ENCODE results near the gene ZCRB1.

The ZCRB1 gene

DNA sequence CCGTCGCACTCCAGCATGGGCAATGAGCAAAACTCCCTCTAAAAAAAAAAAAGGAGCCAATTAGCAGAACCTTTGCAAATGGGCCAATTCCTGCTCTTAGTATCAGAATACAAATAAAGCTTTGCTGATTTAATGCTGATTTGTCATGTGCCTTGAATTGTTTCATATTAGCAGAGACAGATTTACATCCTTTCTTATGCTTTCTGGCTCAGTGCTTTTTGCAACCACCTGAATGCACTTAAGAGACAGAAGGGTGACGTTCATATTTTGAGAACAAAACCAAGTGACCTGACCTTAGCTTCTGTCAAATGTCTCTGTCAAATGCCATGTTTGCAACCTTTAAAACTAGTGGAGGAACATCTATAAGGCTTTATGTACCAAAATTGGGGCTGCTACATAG is 44.0 kb downstream of the ZCRB1 start:
- H3K4me3 ChIP-seq (ENCODE audit: low read depth, low read length) = no peak overlapping the region

DNA sequence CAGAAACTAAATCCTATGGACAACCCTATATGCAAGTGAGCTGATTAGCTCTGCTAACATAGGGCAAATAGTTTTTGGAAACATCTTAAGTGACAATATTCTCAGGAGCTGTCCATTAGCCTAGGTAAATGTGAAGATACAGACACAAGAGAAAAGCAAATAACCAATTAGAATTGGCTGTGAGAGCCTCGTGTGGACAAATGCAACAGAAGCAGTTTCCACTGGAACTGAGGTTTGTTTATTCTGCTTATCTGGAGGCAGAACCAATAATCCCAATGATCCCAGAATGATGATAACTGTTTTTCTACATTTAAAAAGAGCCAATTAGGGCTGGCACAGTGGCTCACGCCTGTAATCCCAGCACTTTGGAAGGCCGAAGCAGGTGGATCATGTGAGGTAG is 44.6 kb downstream of the ZCRB1 start:
- H3K4me3 ChIP-seq (ENCODE audit: low read depth, low read length) = no peak overlapping the region

DNA sequence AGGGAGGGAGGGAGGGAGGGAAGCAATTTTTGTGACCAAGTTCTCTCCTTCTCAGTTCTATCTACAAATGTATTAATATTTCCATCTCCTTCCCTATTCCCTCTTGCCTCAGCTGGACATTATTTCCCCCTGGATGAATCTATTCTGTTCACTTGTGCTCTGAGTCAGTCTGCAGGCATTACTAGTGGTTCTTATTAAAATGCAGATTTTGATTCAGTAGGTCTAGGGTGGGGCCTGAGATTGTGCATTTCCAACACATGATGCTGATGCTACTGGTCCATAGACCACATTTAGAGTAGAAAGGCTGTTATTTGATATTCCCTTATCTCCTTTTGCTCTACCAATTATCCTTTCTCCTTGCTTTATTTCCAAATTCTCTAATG is 47.8 kb downstream of the ZCRB1 start:
- H3K4me3 ChIP-seq (ENCODE audit: low read depth, low read length) = no peak overlapping the region

DNA sequence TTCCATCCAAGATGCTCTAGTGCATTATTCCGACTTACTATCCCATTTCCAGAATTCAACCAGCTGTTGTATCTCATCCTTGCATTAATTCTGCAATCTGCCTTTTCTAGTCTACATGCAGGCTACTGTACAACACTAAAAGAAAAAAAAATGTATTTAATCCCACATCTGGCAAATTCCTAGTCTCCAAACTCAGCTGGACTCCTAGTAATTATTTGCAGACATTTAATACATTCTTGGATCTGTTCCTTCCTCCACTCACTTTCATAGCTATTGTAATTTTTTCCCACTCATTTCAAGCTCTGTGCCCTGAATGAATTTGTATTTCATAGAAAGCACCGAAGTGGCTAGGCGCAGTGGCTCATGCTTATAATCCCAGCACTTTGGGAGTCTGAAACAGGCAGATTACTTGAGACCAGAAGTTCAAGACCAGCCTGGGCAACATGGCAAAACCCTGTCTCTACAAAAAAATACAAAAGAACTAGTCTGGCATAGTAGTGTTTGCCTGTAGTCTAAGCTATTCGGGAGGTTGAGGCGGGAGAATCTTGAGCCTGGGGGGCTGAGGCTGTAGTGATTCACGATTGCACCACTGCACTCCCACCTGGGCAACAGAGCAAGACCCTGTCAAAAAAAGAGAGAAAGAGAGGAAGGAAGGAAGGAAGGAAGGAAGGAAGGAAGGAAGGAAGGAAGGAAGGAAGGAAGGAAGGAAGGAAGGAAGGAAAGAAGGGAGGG is 48.3 kb downstream of the ZCRB1 start:
- H3K4me3 ChIP-seq (ENCODE audit: low read depth, low read length) = no peak overlapping the region

DNA sequence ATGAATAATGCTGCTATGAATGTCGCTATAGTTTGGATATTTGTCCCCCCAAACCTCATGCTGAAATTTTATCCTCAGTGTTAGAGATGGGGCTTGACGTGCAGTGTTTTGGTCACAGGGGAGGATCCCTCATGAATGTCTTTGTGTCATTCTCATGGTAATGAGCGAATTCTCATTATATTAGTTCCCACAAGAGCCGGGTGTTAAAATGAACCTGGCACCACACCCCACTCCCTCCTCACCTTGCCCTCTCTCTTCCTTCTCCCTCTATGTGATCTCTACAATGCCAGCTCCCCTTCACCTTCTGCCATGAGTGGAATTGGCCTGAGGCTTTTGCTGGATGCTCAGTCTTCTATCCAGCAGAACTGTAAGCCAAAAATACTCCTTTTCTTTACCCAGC is 50.4 kb downstream of the ZCRB1 start:
- no peak overlapping the region for H3K4me3 ChIP-seq (ENCODE audit: low read depth, low read length)

DNA sequence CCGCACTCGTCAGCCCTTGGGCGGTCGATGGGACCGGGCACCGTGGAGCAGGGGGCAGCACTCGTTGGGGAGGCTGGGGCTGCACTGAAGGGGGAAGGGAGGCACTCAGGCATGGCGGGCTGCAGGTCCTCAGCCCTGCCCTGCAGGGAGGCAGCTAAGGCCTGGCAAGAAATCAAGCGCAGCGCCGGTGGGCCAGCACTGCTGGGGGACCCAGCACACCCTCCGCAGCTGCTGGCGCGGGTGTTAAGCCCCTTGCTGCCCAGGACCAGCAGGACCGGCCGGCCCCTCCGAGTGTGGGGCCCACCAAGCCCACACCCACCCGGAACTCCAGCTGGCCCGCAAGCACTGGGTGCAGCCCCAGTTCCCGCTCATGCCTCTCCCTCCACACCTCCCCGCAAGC is 52.2 kb downstream of the ZCRB1 start:
- no peak overlapping the region for H3K4me3 ChIP-seq (ENCODE audit: low read depth, low read length)

DNA sequence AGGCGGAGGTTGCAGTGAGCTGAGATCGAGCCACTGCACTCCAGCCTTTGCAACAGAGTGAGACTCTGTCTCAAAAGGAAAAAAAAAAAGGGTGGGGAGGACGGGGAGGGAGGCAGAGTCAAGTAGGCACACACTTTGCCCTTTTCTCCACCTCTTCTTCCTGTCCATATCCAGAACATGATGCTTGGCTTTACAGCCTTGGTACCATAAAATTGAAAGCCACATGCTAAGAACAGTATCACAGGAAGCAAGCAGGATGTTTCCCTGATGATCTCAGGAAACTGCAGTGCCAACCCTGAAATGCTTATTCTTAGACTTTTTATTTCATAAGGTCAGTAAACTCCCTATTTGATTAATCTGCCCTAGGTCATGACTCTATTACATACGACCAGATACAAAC is 55.3 kb downstream of the ZCRB1 start:
- no peak overlapping the region for H3K4me3 ChIP-seq (ENCODE audit: low read depth, low read length)

DNA sequence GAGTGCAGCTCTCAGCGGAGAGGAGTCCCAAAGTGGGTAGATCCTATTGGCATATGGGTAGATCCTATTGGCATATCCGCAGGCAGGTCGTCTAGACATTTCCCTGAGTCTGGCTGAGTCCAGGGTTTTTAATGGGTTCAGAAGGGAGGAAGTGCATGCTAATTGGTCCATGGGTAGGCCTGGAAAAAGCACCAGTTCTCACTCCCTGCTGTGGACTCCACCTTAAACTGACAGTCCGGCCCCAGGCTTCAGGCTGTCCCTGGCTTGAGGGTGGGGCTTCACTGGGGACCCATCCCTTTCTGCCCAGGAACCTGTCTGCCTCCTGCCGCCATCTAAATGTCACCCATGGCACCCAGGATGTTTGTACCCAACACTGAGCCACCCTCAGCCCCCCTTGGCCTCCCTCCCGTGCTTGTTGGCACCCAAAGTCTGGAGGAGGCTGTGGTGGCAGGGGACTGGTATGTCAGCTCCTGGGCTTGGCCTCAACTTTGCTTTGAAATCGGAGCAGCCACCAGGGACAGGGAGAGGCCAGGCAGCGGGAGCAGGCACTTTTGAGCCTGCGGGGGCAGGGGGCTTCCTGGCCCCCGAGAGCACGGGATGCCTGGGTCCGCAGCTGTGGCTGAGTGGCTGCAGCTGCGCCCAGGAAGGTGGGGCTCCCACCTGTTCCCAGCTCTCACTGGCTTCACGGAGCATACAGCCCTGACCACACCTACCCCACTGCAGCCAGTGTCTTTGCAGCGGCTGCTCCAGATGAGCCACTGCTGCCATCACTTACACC is 58.3 kb downstream of the ZCRB1 start:
- no peak overlapping the region for H3K4me3 ChIP-seq (ENCODE audit: low read depth, low read length)

DNA sequence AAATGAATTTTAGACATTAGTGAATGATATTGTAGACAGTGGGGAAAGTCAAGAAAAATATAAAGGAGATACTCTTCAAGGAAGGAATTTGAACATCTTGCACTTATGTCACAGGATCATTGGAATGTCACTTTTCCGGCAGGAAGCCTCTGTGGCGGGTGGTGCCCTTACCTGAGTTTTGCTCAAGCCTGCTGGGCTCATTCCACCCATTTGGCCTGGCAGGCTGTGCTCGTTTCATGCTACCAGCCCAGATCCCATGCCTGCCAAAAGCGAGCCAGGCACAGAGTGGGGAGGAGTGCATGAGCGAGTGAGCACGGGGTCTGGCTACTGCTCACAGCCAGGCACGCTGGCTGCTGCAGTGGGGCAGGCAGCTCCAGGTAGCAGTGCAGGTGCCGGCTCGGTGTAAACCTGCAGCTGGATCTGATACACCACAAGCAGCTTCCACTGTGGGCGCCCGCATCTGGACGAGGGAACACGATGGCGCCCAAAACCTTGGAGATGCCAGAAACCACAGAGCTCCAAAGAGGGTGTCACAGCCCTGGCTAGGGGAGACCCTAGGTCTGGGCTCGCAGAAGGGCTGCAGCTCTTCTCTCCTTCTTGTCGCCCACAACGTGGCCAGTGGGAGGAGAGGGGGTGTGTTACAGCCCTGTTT is 59.2 kb downstream of the ZCRB1 start:
- no peak overlapping the region for H3K4me3 ChIP-seq (ENCODE audit: low read depth, low read length)

DNA sequence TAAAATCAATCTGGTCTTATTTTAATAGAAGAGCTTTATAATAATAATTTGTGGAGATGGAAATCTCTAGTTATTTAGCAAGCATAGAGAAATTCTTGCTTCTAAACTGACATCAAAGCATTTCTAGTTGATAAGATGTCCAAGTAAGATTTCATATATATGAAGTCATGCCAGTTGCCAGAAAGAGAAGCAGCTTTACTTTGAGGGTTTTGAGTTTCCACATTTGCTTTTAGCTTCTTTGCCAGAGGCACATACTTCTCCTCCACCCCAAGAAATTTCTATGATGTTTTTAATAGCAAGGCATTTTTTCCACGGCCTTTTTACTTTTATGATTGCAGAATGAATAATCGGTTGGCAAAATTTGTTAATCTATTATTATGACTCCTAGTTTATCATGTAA is 63.6 kb downstream of the ZCRB1 start:
- no peak overlapping the region for H3K4me3 ChIP-seq (ENCODE audit: low read depth, low read length)

Measured in iPS-11a (cell line).